Endothelial cell (in vitro differentiated cells): Measurements from ENCODE around the gene CNTN4. TPM values are rescaled to one million over a fixed set of nuclear protein-coding genes. Genes with fewer than 3 reads are reported as not detected.

Experiments
- DNase-seq: peaks from one replicate; pipeline ENCODE4 v3.0.0; 2021; ENCODE audit warnings: low spot score
- H3K27ac Mint-ChIP-seq: one replicate; pipeline ENCODE4 v1.8.0; 2021; ENCODE audit warnings: mixed read lengths, inconsistent platforms; ENCODE audit not compliant: unreplicated experiment
- H3K27me3 Mint-ChIP-seq: one replicate; pipeline ENCODE4 v1.8.0; 2021; ENCODE audit warnings: mild to moderate bottlenecking, moderate library complexity, mixed read lengths, inconsistent platforms; ENCODE audit not compliant: unreplicated experiment
- H3K36me3 Mint-ChIP-seq: one replicate; pipeline ENCODE4 v1.8.0; 2021; ENCODE audit warnings: mild to moderate bottlenecking, low read depth, mixed read lengths, inconsistent platforms; ENCODE audit not compliant: unreplicated experiment
- H3K4me1 Mint-ChIP-seq: one replicate; pipeline ENCODE4 v1.8.0; 2021; ENCODE audit warnings: mild to moderate bottlenecking, mixed read lengths, inconsistent platforms; ENCODE audit not compliant: unreplicated experiment
- H3K4me3 Mint-ChIP-seq: one replicate; pipeline ENCODE4 v1.8.0; 2021; ENCODE audit warnings: mild to moderate bottlenecking, mixed read lengths, inconsistent platforms; ENCODE audit not compliant: unreplicated experiment
- H3K9me3 Mint-ChIP-seq: one replicate; pipeline ENCODE4 v1.8.0; 2021; ENCODE audit warnings: mixed read lengths, inconsistent platforms; ENCODE audit not compliant: unreplicated experiment
- total RNA-seq: library from RNA; stranded (reverse); fragmentation: NEBNext Ultra II Directional; extraction: Animal tissue kit (Norgen Biotek cat#: 25700); gene quantifications from one replicate; pipeline ENCODE4 v1.2.1, GENCODE V29; 2021; ENCODE audit not compliant: unreplicated experiment
- TF ChIP-seq, protein P1 (sequence below): fragments of 200-600 bp; sonication (generic); IDR thresholded peaks from one replicate; pipeline ENCODE4 v1.5.0; 2021; ENCODE audit warnings: antibody characterized with exemption; ENCODE audit not compliant: unreplicated experiment

The CNTN4 gene
- total RNA-seq, 1 donor from 2014 or later = not detected

DNA sequence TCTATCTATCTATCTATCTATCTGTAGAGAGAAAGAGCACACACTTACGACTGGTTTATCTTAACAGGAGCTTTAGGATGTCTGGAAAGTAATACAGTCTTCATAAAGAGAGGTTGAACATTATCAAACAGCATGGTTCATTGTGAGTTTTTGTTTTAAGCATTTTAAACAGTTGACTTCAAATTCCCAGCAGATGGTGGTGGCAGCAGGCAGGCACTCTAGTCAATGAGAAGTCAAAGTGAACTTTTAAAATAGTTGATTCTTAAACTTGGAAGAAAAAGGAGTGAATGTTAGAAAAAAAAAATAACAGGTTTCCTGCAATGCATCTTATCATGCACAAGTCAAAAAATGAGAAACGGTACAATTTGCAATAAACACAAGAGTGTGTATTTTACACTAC lies 578.8 kb downstream of the CNTN4 start:
- Mint-ChIP-seq H3K27ac (no peak overlapping the region), H3K9me3 (peaks cover 15% of the 10 kb centered on the region)

DNA sequence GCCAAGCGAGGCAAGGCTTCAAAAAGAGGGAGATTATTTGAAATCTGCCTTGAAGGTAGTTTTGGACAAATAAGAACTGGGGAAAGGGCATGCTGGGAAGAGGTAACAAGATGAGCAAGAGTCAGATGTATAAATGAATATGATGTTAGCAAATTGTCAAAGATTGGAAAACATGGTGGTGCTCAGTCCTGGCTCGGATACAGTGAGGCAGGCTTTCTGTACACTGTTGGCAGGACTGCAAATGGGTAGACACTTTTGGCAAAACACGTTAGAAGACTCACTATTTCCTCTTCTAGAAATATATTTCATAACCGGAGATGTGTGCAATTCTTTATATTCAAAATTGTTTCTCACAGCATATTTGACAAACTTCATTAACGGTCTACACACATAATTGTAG lies 581.6 kb downstream of the CNTN4 start:
- peaks cover 4% of the 10 kb centered on the region for H3K36me3 Mint-ChIP-seq
- TF ChIP-seq, protein P1, sequence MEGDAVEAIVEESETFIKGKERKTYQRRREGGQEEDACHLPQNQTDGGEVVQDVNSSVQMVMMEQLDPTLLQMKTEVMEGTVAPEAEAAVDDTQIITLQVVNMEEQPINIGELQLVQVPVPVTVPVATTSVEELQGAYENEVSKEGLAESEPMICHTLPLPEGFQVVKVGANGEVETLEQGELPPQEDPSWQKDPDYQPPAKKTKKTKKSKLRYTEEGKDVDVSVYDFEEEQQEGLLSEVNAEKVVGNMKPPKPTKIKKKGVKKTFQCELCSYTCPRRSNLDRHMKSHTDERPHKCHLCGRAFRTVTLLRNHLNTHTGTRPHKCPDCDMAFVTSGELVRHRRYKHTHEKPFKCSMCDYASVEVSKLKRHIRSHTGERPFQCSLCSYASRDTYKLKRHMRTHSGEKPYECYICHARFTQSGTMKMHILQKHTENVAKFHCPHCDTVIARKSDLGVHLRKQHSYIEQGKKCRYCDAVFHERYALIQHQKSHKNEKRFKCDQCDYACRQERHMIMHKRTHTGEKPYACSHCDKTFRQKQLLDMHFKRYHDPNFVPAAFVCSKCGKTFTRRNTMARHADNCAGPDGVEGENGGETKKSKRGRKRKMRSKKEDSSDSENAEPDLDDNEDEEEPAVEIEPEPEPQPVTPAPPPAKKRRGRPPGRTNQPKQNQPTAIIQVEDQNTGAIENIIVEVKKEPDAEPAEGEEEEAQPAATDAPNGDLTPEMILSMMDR = no peak
- peaks cover 24% of the 10 kb centered on the region for H3K9me3 Mint-ChIP-seq
- H3K27ac Mint-ChIP-seq = no peak overlapping the region
- no peak overlapping the region for H3K4me3 Mint-ChIP-seq
- no peaks in the 10 kb centered on the region for H3K27me3 Mint-ChIP-seq
- H3K4me1 Mint-ChIP-seq = no peaks in the 10 kb centered on the region
- DNase-seq = no peak

More for the DNA sequence above, 578.8 kb downstream of the CNTN4 start:
- DNase-seq = no peak
- Mint-ChIP-seq H3K36me3 (peaks cover 3% of the 10 kb centered on the region), H3K4me3 (no peak overlapping the region), H3K27me3 (no peaks in the 10 kb centered on the region), H3K4me1 (no peaks in the 10 kb centered on the region)
- TF ChIP-seq, protein P1 = no peak

DNA sequence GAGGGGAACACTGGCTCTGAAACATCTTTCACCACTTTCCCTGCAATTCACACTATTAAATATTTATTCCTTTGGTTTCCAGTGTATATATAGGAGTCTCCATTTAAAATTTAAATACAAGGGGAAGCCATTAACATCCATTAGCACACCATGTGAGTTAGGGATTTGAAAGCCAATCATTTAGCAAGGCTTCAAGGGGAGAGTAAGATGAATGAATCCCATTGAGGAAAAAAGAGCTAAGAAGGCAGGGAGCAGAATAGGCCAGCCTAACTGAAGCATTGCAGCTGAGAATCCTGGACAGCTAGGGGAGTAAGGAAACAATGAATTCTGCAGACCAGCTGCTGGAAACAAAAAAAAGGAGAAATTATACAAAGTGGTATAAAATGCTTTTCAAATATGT lies 585.4 kb downstream of the CNTN4 start:
- no peak for DNase-seq
- TF ChIP-seq, protein P1 = no peak
- Mint-ChIP-seq H3K27me3 (peaks cover 1% of the 10 kb centered on the region), H3K9me3 (peaks cover 34% of the 10 kb centered on the region), H3K4me3 (no peak overlapping the region), H3K4me1 (no peaks in the 10 kb centered on the region), H3K36me3 (peaks cover 4% of the 10 kb centered on the region), H3K27ac (no peak overlapping the region)

DNA sequence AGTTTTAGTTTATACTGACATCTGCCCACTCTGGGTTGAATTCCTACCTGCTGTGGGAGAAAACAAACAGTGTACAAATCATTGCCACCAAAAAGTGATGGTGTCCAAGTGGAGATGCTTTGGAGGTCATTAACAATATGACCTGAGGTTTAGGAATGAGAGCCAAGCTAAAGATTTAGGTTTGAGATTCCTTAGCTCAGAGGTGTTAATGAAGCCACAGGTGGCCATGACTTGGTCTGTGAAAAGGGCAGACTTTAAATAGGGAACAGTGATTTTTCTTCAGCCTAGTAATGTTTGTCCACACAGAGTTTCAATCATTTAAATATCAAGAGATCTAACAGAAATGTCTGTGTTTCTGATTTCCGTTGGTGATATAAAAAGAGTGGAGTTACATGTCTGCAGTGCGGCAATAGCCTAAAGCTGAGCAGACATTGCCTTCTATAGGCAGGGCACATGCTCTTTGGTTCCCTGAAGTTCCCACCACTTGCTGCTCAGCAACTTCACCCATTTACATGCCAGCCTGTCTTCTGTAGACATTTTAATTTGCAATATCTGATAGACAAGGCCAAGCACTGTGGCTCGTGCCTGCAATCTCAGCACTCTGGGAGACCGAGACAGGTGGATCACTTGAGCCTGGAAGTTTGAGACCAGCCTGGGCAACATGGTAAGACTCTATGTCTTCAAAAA lies 588.3 kb downstream of the CNTN4 start:
- Mint-ChIP-seq H3K36me3 (peaks cover 4% of the 10 kb centered on the region), H3K4me3 (no peak overlapping the region), H3K9me3 (peaks cover 38% of the 10 kb centered on the region), H3K4me1 (no peaks in the 10 kb centered on the region), H3K27ac (no peak overlapping the region), H3K27me3 (peaks cover 2% of the 10 kb centered on the region)
- TF ChIP-seq, protein P1 = no peak
- no peak for DNase-seq

DNA sequence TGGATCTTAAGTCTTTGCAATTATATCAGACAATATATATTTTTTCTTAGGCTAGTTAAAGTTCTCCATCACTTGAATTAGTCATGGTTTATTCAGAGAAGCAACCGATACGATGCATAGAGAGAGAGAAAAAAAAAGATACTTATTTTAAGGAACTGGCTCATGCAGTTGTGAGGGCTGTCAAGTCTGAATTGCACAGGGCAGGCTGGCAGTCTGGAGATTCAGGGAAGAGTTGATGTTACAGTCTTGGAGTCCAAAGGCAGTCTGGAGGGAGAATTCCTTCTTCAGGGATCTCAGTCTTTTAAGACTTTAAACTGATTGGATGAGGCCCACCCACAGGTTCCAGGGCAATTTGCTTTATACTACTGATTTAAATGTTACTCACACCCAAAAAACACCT lies 598.9 kb downstream of the CNTN4 start:
- no peak overlapping the region for H3K27ac Mint-ChIP-seq
- no peaks in the 10 kb centered on the region for H3K27me3 Mint-ChIP-seq
- H3K36me3 Mint-ChIP-seq = peaks cover 4% of the 10 kb centered on the region
- TF ChIP-seq, protein P1 = no peak
- H3K9me3 Mint-ChIP-seq = peaks cover 19% of the 10 kb centered on the region
- H3K4me1 Mint-ChIP-seq = no peaks in the 10 kb centered on the region
- no peak overlapping the region for H3K4me3 Mint-ChIP-seq
- no peak for DNase-seq
